SK-N-SH (cell line): ENCODE measurements around the gene YKT6. TPM values are rescaled to one million over a fixed set of nuclear protein-coding genes. Genes with fewer than 3 reads are reported as not detected.

Experiments
- CTCF ChIA-PET: fragments of 300-600, 350-600 bp; formaldehyde crosslinking; extraction: SDS; loops from one replicate; lab custom pipeline; 2021; lab: Yijun Ruan, JAX
- POLR2A ChIA-PET: fragments of 350-600 bp; sonication (Branson Sonifier 250); formaldehyde crosslinking; extraction: SDS; loops from one replicate; lab custom pipeline; 2020; ENCODE audit warnings: antibody characterized with exemption, inconsistent platforms; lab: Yijun Ruan, JAX
- DNase-seq: peaks from one replicate; pipeline ENCODE4 v3.0.0; 2012
- H2AFZ ChIP-seq: fragments of 200-600 bp; sonication (generic); 2 replicates; pipeline ENCODE4 v1.8.1; 2016; ENCODE audit warnings: antibody characterized with exemption, mild to moderate bottlenecking, low read depth
- H3F3A ChIP-seq: fragments of 200-600 bp; sonication (generic); replicated peaks from 2 replicates; pipeline ENCODE3; 2016; ENCODE audit warnings: antibody characterized with exemption, mild to moderate bottlenecking; ENCODE audit not compliant: insufficient read depth
- H3K27ac ChIP-seq, 2 experiments: fragments of 200-500 bp in 1 of 2; fragments of 200-600 bp in 1 of 2; sonication (Bioruptor generic) in 1 of 2; sonication (generic), shearing (Covaris generic) in 1 of 2; 2 replicates each; pipeline versions ENCODE4 v1.5.1 to v1.6.1; 2014 to 2016; ENCODE audit warnings: low read depth in 2 of 2, inconsistent platforms in 1 of 2, low read length in 1 of 2, mild to moderate bottlenecking in 1 of 2, mixed read lengths in 1 of 2
- H3K27me3 ChIP-seq: fragments of 200-600 bp; sonication (generic), shearing (Covaris generic); 2 replicates; pipeline ENCODE4 v1.6.1; 2016; ENCODE audit warnings: mixed run types; ENCODE audit not compliant: insufficient read depth
- H3K36me3 ChIP-seq, 2 experiments: fragments of 200-500 bp in 1 of 2; fragments of 200-600 bp in 1 of 2; sonication (Bioruptor generic) in 1 of 2; sonication (generic) in 1 of 2; replicated peaks in 1 of 2; 2 replicates each; pipeline versions ENCODE3 to v1.5.1; 2014 to 2016; ENCODE audit warnings: low read length in 1 of 2, mild to moderate bottlenecking in 1 of 2; ENCODE audit not compliant: insufficient read depth in 2 of 2, control insufficient read depth in 1 of 2
- H3K4me1 ChIP-seq, 2 experiments: fragments of 200-500 bp in 1 of 2; fragments of 200-600 bp in 1 of 2; sonication (Bioruptor generic) in 1 of 2; sonication (generic), shearing (Covaris generic) in 1 of 2; 2 replicates each; pipeline versions ENCODE4 v1.5.1 to v1.6.1; 2014 to 2016; ENCODE audit warnings: low read depth in 1 of 2, low read length in 1 of 2, mixed run types in 1 of 2; ENCODE audit not compliant: insufficient read depth in 2 of 2, control insufficient read depth in 1 of 2
- H3K4me2 ChIP-seq: fragments of 200-600 bp; sonication (generic), shearing (Covaris generic); 2 replicates; pipeline ENCODE4 v1.6.1; 2017; ENCODE audit warnings: mixed run types
- H3K4me3 ChIP-seq, 2 experiments: fragments of 200-500 bp in 1 of 2; fragments of 200-600 bp in 1 of 2; sonication (Bioruptor generic) in 1 of 2; sonication (generic), shearing (Covaris generic) in 1 of 2; 2 replicates each; pipeline versions ENCODE4 v1.5.1 to v1.8.1; 2014 to 2016; ENCODE audit warnings: low read depth in 2 of 2, inconsistent platforms in 1 of 2, low read length in 1 of 2, mild to moderate bottlenecking in 1 of 2, mixed read lengths in 1 of 2, moderate library complexity in 1 of 2
- H3K79me2 ChIP-seq: fragments of 200-600 bp; sonication (generic); 2 replicates; pipeline ENCODE4 v1.8.1; 2017; ENCODE audit warnings: mild to moderate bottlenecking; ENCODE audit not compliant: insufficient read depth
- H3K9ac ChIP-seq: fragments of 200-600 bp; sonication (generic); 2 replicates; pipeline ENCODE4 v1.6.1; 2017; ENCODE audit warnings: mixed run types
- H3K9me2 ChIP-seq: fragments of 200-600 bp; sonication (generic); 2 replicates; pipeline ENCODE4 v1.6.1; 2017; ENCODE audit warnings: mixed run types
- H3K9me3 ChIP-seq: fragments of 200-600 bp; sonication (generic); 2 replicates; pipeline ENCODE4 v1.6.1; 2017; ENCODE audit warnings: mixed run types, mild to moderate bottlenecking, moderate library complexity
- H4K20me1 ChIP-seq: fragments of 200-600 bp; sonication (generic); 2 replicates; pipeline ENCODE4 v1.6.1; 2017; ENCODE audit warnings: mild to moderate bottlenecking, mixed run types; ENCODE audit not compliant: insufficient read depth
- CHD2 ChIP-seq: fragments of 150-350 bp; IDR thresholded peaks from 2 replicates; pipeline ENCODE4 v1.6.1; 2018; ENCODE audit warnings: low read length; ENCODE audit not compliant: partially characterized antibody
- FOSL2 ChIP-seq: IDR thresholded peaks from 2 replicates; pipeline ENCODE4 v1.4.0; 2012; ENCODE audit warnings: low read depth, mild to moderate bottlenecking, moderate library complexity, borderline replicate concordance
- JUND ChIP-seq: IDR thresholded peaks from 2 replicates; pipeline ENCODE4 v1.4.0; 2012
- POLR2AphosphoS5 ChIP-seq: IDR thresholded peaks from 2 replicates; pipeline ENCODE4 v1.6.1; 2012; ENCODE audit warnings: low read depth, low read length
- REST ChIP-seq: IDR thresholded peaks from 2 replicates; pipeline ENCODE4 v1.6.1; 2012; ENCODE audit warnings: mild to moderate bottlenecking, low read depth, low read length, moderate library complexity
- SIN3A ChIP-seq: IDR thresholded peaks from 2 replicates; pipeline ENCODE4 v1.6.1; 2012; ENCODE audit warnings: low read depth, mild to moderate bottlenecking, low read length, moderate library complexity, borderline replicate concordance
- WGBS: methylation state at CpG from one replicate; pipeline ENCODE4 v1.1.6; 2017; ENCODE audit warnings: low lambda C conversion rate; 5-methylcytosine and 5-hydroxymethylcytosine counted together
- polyA plus RNA-seq, 3 experiments: library from polyadenylated mRNA; depleted of rRNA; stranded (reverse); fragments of >200 nt; gene quantifications; 2 replicates each; pipeline ENCODE4 v1.2.3, GENCODE V29; 2012
- TF ChIP-seq, protein P1 (sequence below): IDR thresholded peaks from 2 replicates; pipeline ENCODE4 v1.4.0; 2012; ENCODE audit warnings: low read depth

Gene YKT6
- polyA plus RNA-seq, 1 of the 3 experiments (the other 2 are of a cell fraction), result 170 TPM

- Histone ChIP-seq H3K9me3 (no peaks in the 10 kb centered on the region), H3K9me2 (no peaks in the 10 kb centered on the region), H3K4me3 (no peak overlapping the region)
- CTCF ChIA-PET, result interaction anchor here (0.9 to 4.0 kb wide), 10 partner anchors 8 to 352 kb away, joined by 3 to 32 read pairs (median 4); partner anchors contain the start of gene YKT6
- DNase-seq, result no peak
- no peak for TF ChIP-seq REST
- TF ChIP-seq JUND, result no peak
- no peak for TF ChIP-seq CHD2
- TF ChIP-seq, protein P1, sequence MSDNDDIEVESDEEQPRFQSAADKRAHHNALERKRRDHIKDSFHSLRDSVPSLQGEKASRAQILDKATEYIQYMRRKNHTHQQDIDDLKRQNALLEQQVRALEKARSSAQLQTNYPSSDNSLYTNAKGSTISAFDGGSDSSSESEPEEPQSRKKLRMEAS, result no peak
- TF ChIP-seq, all 33 proteins: peak for 0
- Histone ChIP-seq H2AFZ (no peak overlapping the region), H3K79me2 (peaks cover 6% of the 10 kb centered on the region), H3K9ac (no peak overlapping the region), H3K4me2 (no peak overlapping the region), H3K4me1 (peaks cover 0 to 23% of the 10 kb centered on the region in 2 experiments; a peak in 1 of 4 replicates), H3K27me3 (no peaks in the 10 kb centered on the region), H3K36me3 (peaks cover 35 to 59% of the 10 kb centered on the region in 2 experiments), H3F3A (peaks cover 10% of the 10 kb centered on the region), H4K20me1 (0 out of 2 replicates have a peak, but pooled peaks cover 9% of the 10 kb centered on the region), H3K27ac (peak overlapping the region in 1 of 2 experiments; percentile 3; a peak in 1 of 4 replicates)
- WGBS, result 91% methylated on average over 3 of the region's 3 CpGs
- POLR2A ChIA-PET, result interaction anchor here (0.9 to 2.0 kb wide), 3 partner anchors 13 to 262 kb away, joined by 3 to 6 read pairs (median 4); partner anchors contain the start of gene YKT6
Observed at GRCh38 chr7:44213206-44213876, 12.6 kb downstream of the YKT6 start.

- peaks cover 6% of the 10 kb centered on the region for H3K79me2 ChIP-seq
- TF ChIP-seq JUND, result peak; percentile 5; the same call in 1 of the 2 replicates
- TF ChIP-seq FOSL2, result no peak
- no peak for TF ChIP-seq SIN3A
- peak; percentile 1; the same call in 1 of the 2 replicates for TF ChIP-seq POLR2AphosphoS5
- no peak overlapping the region for H2AFZ ChIP-seq
- H3K36me3 ChIP-seq, result peaks cover 29 to 53% of the 10 kb centered on the region in 2 experiments
- ChIA-PET CTCF (interaction anchor here (0.6 to 4.0 kb wide), 21 partner anchors 9 to 351 kb away, joined by 3 to 32 read pairs (median 4); partner anchors contain the start of genes CAMK2B and YKT6), POLR2A (interaction anchor here (0.9 to 2.0 kb wide), 4 partner anchors 13 to 261 kb away, joined by 3 to 6 read pairs (median 4); partner anchors contain the start of gene YKT6)
- H3K4me1 ChIP-seq, result peaks cover 0 to 27% of the 10 kb centered on the region in 2 experiments; a peak in 1 of 4 replicates
- H3K4me3 ChIP-seq, result no peak overlapping the region; a peak in 1 of 4 replicates
- no peaks in the 10 kb centered on the region for H3K9me3 ChIP-seq
- 91% methylated on average over 9 of the region's 9 CpGs for WGBS
- no peak overlapping the region for H3K4me2 ChIP-seq
- 0 out of 2 replicates have a peak, but pooled peaks cover 9% of the 10 kb centered on the region for H4K20me1 ChIP-seq
- no peak overlapping the region for H3K9ac ChIP-seq
- peak; percentile 36 for DNase-seq
- H3F3A ChIP-seq, result peaks cover 10% of the 10 kb centered on the region
- H3K27ac ChIP-seq, result peak overlapping the region in 1 of 2 experiments; percentile 3; a peak in 1 of 4 replicates
- no peaks in the 10 kb centered on the region for H3K27me3 ChIP-seq
- no peaks in the 10 kb centered on the region for H3K9me2 ChIP-seq
Observed at GRCh38 chr7:44213877-44214388, 13.2 kb downstream of the YKT6 start.
